ENCODE results near the gene GRXCR2. TPM values are rescaled to one million over a fixed set of nuclear protein-coding genes. Genes with fewer than 3 reads are reported as not detected.
A peak's percentile ranks its signal among the peaks of the same experiment; 100 is the strongest.

GRXCR2 gene
- polyA plus RNA-seq, 1 donor (not counting 4 experiments of a cell fraction or from before 2014, with no cell fraction given) = 0.03 TPM

- TF ChIP-seq EZH2 (IDR thresholded peaks at IDR 0.05; ENCODE audit: low read length) = no peak
- no peak for TF ChIP-seq CTCF (optimal IDR thresholded peaks at IDR 0.05 in 1 of 3, IDR thresholded peaks at IDR 0.05 in 1 of 3, conservative IDR thresholded peaks at IDR 0.05 in 1 of 3; ENCODE audit: extremely low read depth in 1 of 3, insufficient read depth in 2 of 3, low read length in 3 of 3)
- Histone ChIP-seq H3K27me3 (ENCODE audit: control insufficient read depth, extremely low read depth, insufficient read depth, low read length) (no peaks in the 10 kb centered on the region), H3K9ac (ENCODE audit: control insufficient read depth, extremely low read depth, insufficient read depth, low read length) (no peak overlapping the region), H3K9me1 (ENCODE audit: control insufficient read depth, extremely low read depth, insufficient read depth, low read length) (no peaks in the 10 kb centered on the region), H4K20me1 (ENCODE audit: control insufficient read depth, extremely low read depth, insufficient read depth, low read length) (no peaks in the 10 kb centered on the region), H3K79me2 (ENCODE audit: control insufficient read depth, insufficient read depth, low read length) (no peaks in the 10 kb centered on the region), H3K27ac (ENCODE audit: control insufficient read depth, insufficient read depth, low read length) (no peak overlapping the region), H3K4me1 (ENCODE audit: control insufficient read depth, extremely low read depth, insufficient read depth, low read length) (peaks cover 36% of the 10 kb centered on the region), H3K4me3 (ENCODE audit: control insufficient read depth in 2 of 3, extremely low read depth in 1 of 3, insufficient read depth in 2 of 3, low read depth in 1 of 3, low read length in 3 of 3) (no peak overlapping the region), H3K9me3 (ENCODE audit: control insufficient read depth, low read depth, low read length) (no peaks in the 10 kb centered on the region), H2AFZ (ENCODE audit: control insufficient read depth, low read length) (no peak overlapping the region), H3K36me3 (ENCODE audit: control insufficient read depth in 2 of 2, extremely low read depth in 1 of 2, insufficient read depth in 2 of 2, low read length in 2 of 2) (no peaks in the 10 kb centered on the region), H3K4me2 (ENCODE audit: control insufficient read depth, extremely low read depth, insufficient read depth, low read depth, low read length) (no peak overlapping the region)
- dilution Hi-C loops (cut with MboI; ENCODE audit: extremely low pct_ligation_motif_present, low sequenced_read_pairs) = no loop called here
- DNase-seq (ENCODE audit: low read depth, low spot score) (no peak), FAIRE-seq (no peak)
These were observed 19.8 kb downstream of the GRXCR2 start for GRCh38 chr5:145852990-145853389.

- FAIRE-seq = peak; percentile 75
- TF ChIP-seq CTCF (optimal IDR thresholded peaks at IDR 0.05 in 1 of 3, IDR thresholded peaks at IDR 0.05 in 1 of 3, conservative IDR thresholded peaks at IDR 0.05 in 1 of 3; ENCODE audit: extremely low read depth in 1 of 3, insufficient read depth in 2 of 3, low read length in 3 of 3) = no peak
- dilution Hi-C loops (cut with MboI; ENCODE audit: extremely low pct_ligation_motif_present, low sequenced_read_pairs) = no loop called here
- Histone ChIP-seq H3K36me3 (ENCODE audit: control insufficient read depth in 2 of 2, extremely low read depth in 1 of 2, insufficient read depth in 2 of 2, low read length in 2 of 2) (no peaks in the 10 kb centered on the region), H3K4me3 (ENCODE audit: control insufficient read depth in 2 of 3, extremely low read depth in 1 of 3, insufficient read depth in 2 of 3, low read depth in 1 of 3, low read length in 3 of 3) (no peak overlapping the region), H3K27ac (ENCODE audit: control insufficient read depth, insufficient read depth, low read length) (peak overlapping the region; percentile 45), H4K20me1 (ENCODE audit: control insufficient read depth, extremely low read depth, insufficient read depth, low read length) (no peaks in the 10 kb centered on the region), H3K9me3 (ENCODE audit: control insufficient read depth, low read depth, low read length) (no peaks in the 10 kb centered on the region), H3K9me1 (ENCODE audit: control insufficient read depth, extremely low read depth, insufficient read depth, low read length) (no peaks in the 10 kb centered on the region), H2AFZ (ENCODE audit: control insufficient read depth, low read length) (no peak overlapping the region), H3K4me2 (ENCODE audit: control insufficient read depth, extremely low read depth, insufficient read depth, low read depth, low read length) (peak overlapping the region; percentile 52), H3K4me1 (ENCODE audit: control insufficient read depth, extremely low read depth, insufficient read depth, low read length) (peaks cover 23% of the 10 kb centered on the region), H3K9ac (ENCODE audit: control insufficient read depth, extremely low read depth, insufficient read depth, low read length) (no peak overlapping the region), H3K79me2 (ENCODE audit: control insufficient read depth, insufficient read depth, low read length) (no peaks in the 10 kb centered on the region), H3K27me3 (ENCODE audit: control insufficient read depth, extremely low read depth, insufficient read depth, low read length) (no peaks in the 10 kb centered on the region)
- DNase-seq (ENCODE audit: low read depth, low spot score) = peak; percentile 40
These were observed 24.0 kb downstream of the GRXCR2 start for GRCh38 chr5:145848854-145849253.
